ENCODE data around the gene CDH24.
A peak's percentile ranks its signal among the peaks of the same experiment; 100 is the strongest.

Gene CDH24

DNA sequence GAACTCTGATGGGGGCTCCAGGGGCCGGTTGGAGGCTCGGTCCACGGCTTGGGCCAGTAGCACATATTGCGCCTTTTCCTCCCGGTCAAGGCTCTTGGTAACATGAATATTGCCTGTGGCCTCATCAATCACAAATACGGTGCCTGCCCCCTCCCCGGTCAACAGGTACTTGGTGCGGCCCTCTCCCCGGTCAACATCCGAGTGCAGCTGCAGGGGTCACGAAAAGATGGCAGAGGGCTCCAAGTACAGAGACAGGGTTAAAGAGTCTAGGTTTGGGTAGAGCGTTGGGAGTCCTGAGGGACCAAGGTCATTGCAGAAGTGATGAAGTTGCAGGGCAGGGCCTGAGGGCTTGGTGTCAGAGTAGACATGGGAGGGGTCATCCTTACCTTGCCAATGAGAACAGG is 2.2 kb downstream of the CDH24 start:
- Histone ChIP-seq H3K4me1 (peaks cover 11% of the 10 kb centered on the region), H3K4me3 (ENCODE audit: low read depth, low read length) (peak overlapping the region; percentile 79), H3K9me3 (no peaks in the 10 kb centered on the region), H3K36me3 (peaks cover 48% of the 10 kb centered on the region), H3K27me3 (no peaks in the 10 kb centered on the region)
- DNase-seq = no peak
- TF ChIP-seq CTCF (IDR thresholded peaks at IDR 0.05; ENCODE audit: low read depth, low read length) = no peak

DNA sequence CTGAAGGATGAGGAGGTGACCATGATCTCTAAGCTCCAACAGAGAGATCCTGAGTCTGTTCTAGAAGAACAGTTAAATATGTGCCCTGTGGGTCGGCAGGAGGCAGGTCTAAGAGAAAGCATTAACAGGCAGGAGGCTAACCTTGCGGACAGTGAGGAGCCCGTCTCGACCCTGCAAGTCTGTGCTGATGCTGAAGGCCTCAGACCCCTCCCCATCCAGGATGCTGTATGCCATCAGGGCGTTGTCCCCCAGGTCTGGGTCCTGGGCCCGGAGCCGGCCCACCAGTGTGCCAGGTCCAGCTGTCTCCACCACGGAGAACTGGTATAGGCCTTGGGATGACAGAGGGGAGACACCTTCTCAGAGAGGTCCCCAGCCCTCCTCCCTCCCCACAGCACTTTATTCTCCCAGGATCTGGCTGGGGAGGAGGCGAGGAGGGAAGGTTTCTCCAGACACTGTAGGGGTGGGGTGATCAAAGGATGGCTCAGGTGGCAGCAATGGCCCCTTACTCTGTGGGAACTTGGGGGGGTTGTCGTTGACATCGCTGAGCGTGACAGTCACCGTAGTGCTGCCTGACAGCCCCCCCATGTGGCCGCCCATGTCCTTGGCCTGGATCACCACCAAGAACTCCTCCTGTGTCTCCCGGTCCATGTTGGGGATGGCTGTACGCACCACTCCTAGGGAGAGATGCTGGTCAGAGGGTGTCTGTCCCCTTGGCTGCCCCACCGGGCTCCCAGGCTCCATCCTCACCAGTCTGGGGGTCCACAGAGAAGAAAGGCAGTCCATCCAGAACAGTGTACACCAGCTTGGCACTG is 3.1 kb downstream of the CDH24 start:
- DNase-seq = peak; percentile 53
- peaks cover 53% of the 10 kb centered on the region for H3K36me3 ChIP-seq
- TF ChIP-seq CTCF (IDR thresholded peaks at IDR 0.05; ENCODE audit: low read depth, low read length) = peak; percentile 31

GRCh38 chr14:23053426-23053825 is 3.9 kb downstream of the CDH24 start:
- no peaks in the 10 kb centered on the region for H3K9me3 ChIP-seq
- no peak for DNase-seq
- peaks cover 55% of the 10 kb centered on the region for H3K36me3 ChIP-seq
- no peaks in the 10 kb centered on the region for H3K27me3 ChIP-seq
- peaks cover 11% of the 10 kb centered on the region for H3K4me1 ChIP-seq
- no peak for TF ChIP-seq CTCF (IDR thresholded peaks at IDR 0.05; ENCODE audit: low read depth, low read length)
- no peak overlapping the region for H3K4me3 ChIP-seq (ENCODE audit: low read depth, low read length)

More for the DNA sequence above, 3.1 kb downstream of the CDH24 start:
- Histone ChIP-seq H3K4me1 (peaks cover 11% of the 10 kb centered on the region), H3K4me3 (ENCODE audit: low read depth, low read length) (no peak overlapping the region), H3K9me3 (no peaks in the 10 kb centered on the region), H3K27me3 (no peaks in the 10 kb centered on the region)

- TF ChIP-seq CTCF (IDR thresholded peaks at IDR 0.05; ENCODE audit: low read depth, low read length) = no peak
- Histone ChIP-seq H3K4me1 (peaks cover 11% of the 10 kb centered on the region), H3K4me3 (ENCODE audit: low read depth, low read length) (no peak overlapping the region), H3K36me3 (peaks cover 60% of the 10 kb centered on the region), H3K27me3 (no peaks in the 10 kb centered on the region), H3K9me3 (no peaks in the 10 kb centered on the region)
- no peak for DNase-seq
Measured at GRCh38 chr14:23052671-23053070, 4.6 kb downstream of the CDH24 start.

GRCh38 chr14:23052182-23052623 is 5.1 kb downstream of the CDH24 start:
- Histone ChIP-seq H3K9me3 (no peaks in the 10 kb centered on the region), H3K4me3 (ENCODE audit: low read depth, low read length) (no peak overlapping the region), H3K4me1 (peaks cover 11% of the 10 kb centered on the region), H3K36me3 (peaks cover 64% of the 10 kb centered on the region), H3K27me3 (no peaks in the 10 kb centered on the region)
- peak; percentile 40 for TF ChIP-seq CTCF (IDR thresholded peaks at IDR 0.05; ENCODE audit: low read depth, low read length)
- DNase-seq = peak; percentile 49

Data from BE2C (cell line).